Measurements from ENCODE around the gene B4GALT5.

The B4GALT5 gene

DNA sequence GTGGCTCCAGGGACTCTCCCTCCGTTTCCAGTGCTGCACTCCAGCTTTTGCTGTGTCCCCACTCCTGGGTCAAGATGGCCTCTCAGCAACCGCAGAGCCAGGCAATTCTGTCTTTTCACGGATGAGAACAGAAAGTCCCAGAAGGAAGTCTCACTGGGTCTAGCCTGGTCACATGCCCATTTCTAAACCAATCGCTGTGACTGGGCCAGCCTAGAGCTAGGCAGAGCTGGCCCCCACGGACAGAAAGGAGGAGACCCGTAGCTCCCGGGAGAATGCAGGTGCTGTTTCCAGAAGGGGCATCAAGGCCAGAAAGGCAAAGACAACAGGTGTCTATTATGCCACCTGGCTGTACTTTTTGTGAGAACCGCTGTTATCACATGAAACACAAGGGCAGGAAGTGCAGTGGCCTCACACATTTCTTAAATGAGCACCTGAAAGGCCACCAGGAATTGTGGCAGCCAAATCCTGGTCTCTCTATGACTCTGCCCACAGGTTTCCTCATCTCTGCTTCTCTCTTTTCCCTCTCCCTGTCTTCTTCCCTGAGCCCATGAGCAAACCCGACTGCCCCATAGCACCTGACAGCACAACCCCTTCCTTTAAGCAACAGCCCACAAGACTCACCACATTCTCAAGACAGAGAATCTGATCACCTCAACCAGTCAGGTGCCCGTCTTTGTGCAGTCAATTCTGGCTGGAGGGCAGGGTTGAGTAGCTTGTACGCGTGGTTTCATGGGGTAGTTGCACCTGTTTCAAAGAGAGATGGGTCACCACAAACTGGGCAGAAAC, 37.1 kb upstream of the B4GALT5 start:
- Mint-ChIP-seq H3K27me3 (ENCODE audit: low read depth) (peaks cover 6% of the 10 kb centered on the region), H3K9me3 (no peaks in the 10 kb centered on the region), H3K4me3 (no peak overlapping the region), H3K36me3 (ENCODE audit: low read depth) (no peaks in the 10 kb centered on the region), H3K4me1 (peaks cover 24% of the 10 kb centered on the region), H3K27ac (peak overlapping the region; percentile 4 to 84 (median 74))
- TF ChIP-seq, protein P1, sequence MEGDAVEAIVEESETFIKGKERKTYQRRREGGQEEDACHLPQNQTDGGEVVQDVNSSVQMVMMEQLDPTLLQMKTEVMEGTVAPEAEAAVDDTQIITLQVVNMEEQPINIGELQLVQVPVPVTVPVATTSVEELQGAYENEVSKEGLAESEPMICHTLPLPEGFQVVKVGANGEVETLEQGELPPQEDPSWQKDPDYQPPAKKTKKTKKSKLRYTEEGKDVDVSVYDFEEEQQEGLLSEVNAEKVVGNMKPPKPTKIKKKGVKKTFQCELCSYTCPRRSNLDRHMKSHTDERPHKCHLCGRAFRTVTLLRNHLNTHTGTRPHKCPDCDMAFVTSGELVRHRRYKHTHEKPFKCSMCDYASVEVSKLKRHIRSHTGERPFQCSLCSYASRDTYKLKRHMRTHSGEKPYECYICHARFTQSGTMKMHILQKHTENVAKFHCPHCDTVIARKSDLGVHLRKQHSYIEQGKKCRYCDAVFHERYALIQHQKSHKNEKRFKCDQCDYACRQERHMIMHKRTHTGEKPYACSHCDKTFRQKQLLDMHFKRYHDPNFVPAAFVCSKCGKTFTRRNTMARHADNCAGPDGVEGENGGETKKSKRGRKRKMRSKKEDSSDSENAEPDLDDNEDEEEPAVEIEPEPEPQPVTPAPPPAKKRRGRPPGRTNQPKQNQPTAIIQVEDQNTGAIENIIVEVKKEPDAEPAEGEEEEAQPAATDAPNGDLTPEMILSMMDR (IDR thresholded peaks at IDR 0.05; ENCODE audit: unreplicated experiment in 3 of 3) = no peak

DNA sequence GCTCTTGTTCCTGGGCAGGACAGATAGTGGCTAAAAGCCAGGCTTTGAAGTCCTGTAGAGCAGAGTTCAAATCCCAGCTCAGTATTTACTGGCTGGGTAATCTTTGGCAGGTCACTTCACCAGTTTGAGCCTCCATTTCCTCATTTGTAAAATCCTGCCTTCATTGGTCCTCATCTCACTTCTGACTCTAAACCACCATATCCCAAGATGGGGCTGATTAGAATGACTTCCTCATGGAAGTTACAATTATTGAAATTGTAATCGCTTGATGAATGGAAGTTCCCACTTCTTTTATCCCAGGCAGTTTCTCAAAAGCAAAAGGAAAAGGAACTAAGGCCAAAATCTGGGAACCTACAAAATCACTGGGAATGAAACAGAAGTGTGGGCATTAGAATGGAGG, 35.9 kb upstream of the B4GALT5 start:
- no peak overlapping the region for H3K4me3 Mint-ChIP-seq
- TF ChIP-seq, protein P1 (IDR thresholded peaks at IDR 0.05; ENCODE audit: unreplicated experiment in 3 of 3) = no peak
- H3K36me3 Mint-ChIP-seq (ENCODE audit: low read depth) = no peaks in the 10 kb centered on the region
- peaks cover 6% of the 10 kb centered on the region for H3K27me3 Mint-ChIP-seq (ENCODE audit: low read depth)
- peaks cover 24% of the 10 kb centered on the region for H3K4me1 Mint-ChIP-seq
- H3K9me3 Mint-ChIP-seq = no peaks in the 10 kb centered on the region
- no peak overlapping the region for H3K27ac Mint-ChIP-seq

DNA sequence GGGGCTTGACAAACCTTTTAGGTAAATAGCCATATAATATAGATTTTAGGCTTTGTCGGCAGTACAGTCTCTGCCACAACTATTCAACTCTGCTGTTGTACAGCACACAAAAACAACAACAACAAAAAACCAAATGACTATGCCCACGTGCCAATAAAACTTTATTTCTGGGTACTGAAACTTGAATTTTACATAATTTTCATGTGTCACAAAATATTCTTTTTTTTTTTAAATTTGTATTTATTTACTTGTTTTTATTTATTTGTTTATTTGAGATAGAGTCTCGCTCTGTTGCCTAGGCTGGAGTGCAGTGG, 34.8 kb upstream of the B4GALT5 start:
- Mint-ChIP-seq H3K36me3 (ENCODE audit: low read depth) (no peaks in the 10 kb centered on the region), H3K27ac (peak overlapping the region in 2 of 3 experiments; percentile 83 to 91), H3K27me3 (ENCODE audit: low read depth) (peaks cover 6% of the 10 kb centered on the region), H3K4me3 (no peak overlapping the region), H3K4me1 (peaks cover 24% of the 10 kb centered on the region), H3K9me3 (no peaks in the 10 kb centered on the region)
- TF ChIP-seq, protein P1 (IDR thresholded peaks at IDR 0.05; ENCODE audit: unreplicated experiment in 3 of 3) = no peak

DNA sequence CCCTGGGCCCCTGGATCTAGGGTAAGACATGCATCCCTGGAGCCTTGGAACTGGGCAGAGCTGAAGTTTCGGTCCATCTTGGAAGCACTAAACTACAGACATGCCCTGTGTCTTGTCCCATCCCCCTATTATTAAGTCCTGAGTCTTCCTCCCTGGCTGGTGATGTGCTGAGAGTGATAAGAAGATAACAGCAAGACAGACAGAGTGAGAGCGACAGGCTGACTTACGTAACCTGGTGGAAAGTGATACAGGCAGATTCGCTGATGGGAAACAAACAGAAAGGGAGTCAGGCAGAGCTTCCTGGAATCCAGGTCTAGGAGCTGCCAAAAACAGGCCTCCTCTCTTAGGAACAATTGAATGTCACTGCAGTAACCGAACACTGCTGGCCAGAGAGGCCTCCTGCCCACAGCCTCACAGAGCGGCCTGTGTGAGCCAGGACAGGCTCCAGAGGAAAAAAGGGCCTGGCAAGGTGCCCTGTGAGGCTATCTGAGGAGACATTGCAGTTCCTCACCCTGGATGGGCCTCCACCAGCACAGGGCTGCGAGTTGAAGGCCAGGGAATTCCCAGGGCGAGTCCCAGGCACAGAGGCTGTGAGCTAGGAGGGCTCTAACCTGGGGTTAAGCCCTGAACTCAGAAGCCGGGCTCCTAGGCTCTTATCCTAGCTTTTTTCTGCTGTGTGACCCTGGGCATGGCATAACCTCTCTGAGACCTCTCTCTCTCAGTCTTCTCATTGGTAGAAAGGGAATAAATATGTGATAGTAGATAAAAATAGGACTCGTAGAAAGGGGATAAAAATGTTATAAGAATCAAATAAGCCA, 34.2 kb upstream of the B4GALT5 start:
- H3K4me1 Mint-ChIP-seq = peaks cover 19% of the 10 kb centered on the region
- no peak overlapping the region for H3K4me3 Mint-ChIP-seq
- TF ChIP-seq, protein P1 (IDR thresholded peaks at IDR 0.05; ENCODE audit: unreplicated experiment in 3 of 3) = no peak
- H3K27ac Mint-ChIP-seq = peak overlapping the region in 2 of 3 experiments; percentile 83 to 91
- H3K27me3 Mint-ChIP-seq (ENCODE audit: low read depth) = peaks cover 6% of the 10 kb centered on the region
- H3K36me3 Mint-ChIP-seq (ENCODE audit: low read depth) = no peaks in the 10 kb centered on the region
- H3K9me3 Mint-ChIP-seq = no peaks in the 10 kb centered on the region

DNA sequence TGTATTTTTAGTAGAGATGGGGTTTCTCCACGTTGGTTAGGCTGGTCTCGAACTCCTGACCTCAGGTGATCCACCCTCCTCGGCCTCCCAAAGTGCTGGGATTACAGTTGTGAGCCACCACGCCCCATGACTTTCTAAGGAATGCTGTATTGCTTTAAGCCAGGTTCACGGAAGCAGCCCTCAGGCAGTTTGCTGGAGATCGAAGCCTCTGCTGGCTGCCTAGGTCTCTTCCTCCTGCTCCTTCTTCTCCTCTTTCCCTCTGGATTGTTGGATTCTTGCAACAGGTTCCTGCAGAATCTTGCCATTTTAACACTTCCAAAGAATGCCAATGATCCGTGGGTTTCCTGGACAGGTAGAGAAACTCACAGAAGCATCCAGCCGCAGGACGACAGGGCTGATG, 29.3 kb upstream of the B4GALT5 start:
- TF ChIP-seq, protein P1 (IDR thresholded peaks at IDR 0.05; ENCODE audit: unreplicated experiment in 3 of 3) = no peak
- Mint-ChIP-seq H3K9me3 (no peaks in the 10 kb centered on the region), H3K4me1 (peaks cover 6% of the 10 kb centered on the region), H3K36me3 (ENCODE audit: low read depth) (no peaks in the 10 kb centered on the region), H3K4me3 (no peak overlapping the region), H3K27me3 (ENCODE audit: low read depth) (peaks cover 3% of the 10 kb centered on the region), H3K27ac (peak overlapping the region in 1 of 3 experiments; percentile 71)

All from nephron (organoid).